Natural killer cell (primary cell): ENCODE data around the gene RPS6KA4. TPM values are rescaled to one million over a fixed set of nuclear protein-coding genes. Genes with fewer than 3 reads are reported as not detected.

Experiments used
- ATAC-seq, 3 donors: fragments of 150-1000 bp in 2 of 3; fragments of 200-7000 bp in 1 of 3; cut with Tn5 transposase; 1 replicate in 1 of 3; 2 replicates in 2 of 3; pipeline ENCODE4 v1.10.0; 2021; ENCODE audit warnings: mild to moderate bottlenecking in 2 of 3, moderate library complexity in 2 of 3
- DNase-seq, 2 donors: peaks; one replicate each; pipeline versions ENCODE4 v3.0.0 to v3.0.0-alpha.2; 2013 to 2021; ENCODE audit warnings: mixed read lengths in 1 of 2
- H3K27ac ChIP-seq: one replicate; pipeline ENCODE4 v1.5.1; 2013; ENCODE audit warnings: mild to moderate bottlenecking, low read length
- H3K27me3 ChIP-seq: one replicate; pipeline ENCODE4 v1.6.1; 2013; ENCODE audit warnings: low read length; ENCODE audit not compliant: control insufficient read depth, insufficient read depth
- H3K36me3 ChIP-seq: one replicate; pipeline ENCODE4 v1.6.1; 2013; ENCODE audit warnings: low read length; ENCODE audit not compliant: control insufficient read depth, insufficient read depth
- H3K4me1 ChIP-seq: one replicate; pipeline ENCODE4 v1.6.1; 2013; ENCODE audit warnings: low read length; ENCODE audit not compliant: control insufficient read depth, insufficient read depth
- H3K4me3 ChIP-seq: one replicate; pipeline ENCODE4 v1.5.1; 2013; ENCODE audit warnings: low read length
- H3K9me3 ChIP-seq: one replicate; pipeline ENCODE4 v1.6.1; 2013; ENCODE audit warnings: low read length; ENCODE audit not compliant: control insufficient read depth, insufficient read depth
- H3K27ac Mint-ChIP-seq, 2 donors: one replicate each; pipeline ENCODE4 v1.8.0; 2022; ENCODE audit warnings: mild to moderate bottlenecking in 2 of 2, mixed read lengths in 2 of 2, moderate library complexity in 1 of 2
- H3K27me3 Mint-ChIP-seq, 2 donors: one replicate each; pipeline ENCODE4 v1.8.0; 2022; ENCODE audit warnings: low read depth in 2 of 2, mixed read lengths in 2 of 2
- H3K36me3 Mint-ChIP-seq: one replicate; pipeline ENCODE4 v1.8.0; 2022; ENCODE audit warnings: mixed read lengths
- H3K4me1 Mint-ChIP-seq, 2 donors: one replicate each; pipeline ENCODE4 v1.8.0; 2022; ENCODE audit warnings: mixed read lengths in 2 of 2
- H3K4me3 Mint-ChIP-seq: one replicate; pipeline ENCODE4 v1.8.0; 2022; ENCODE audit warnings: mild to moderate bottlenecking, moderate library complexity, mixed read lengths
- H3K9me3 Mint-ChIP-seq, 2 donors: one replicate each; pipeline ENCODE4 v1.8.0; 2022; ENCODE audit warnings: mixed read lengths in 2 of 2
- CTCF ChIP-seq: fragments of 200-600 bp; IDR thresholded peaks from one replicate; pipeline ENCODE4 v1.8.0; 2022; ENCODE audit warnings: antibody characterized with exemption
- WGBS: methylation state at CpG from one replicate; pipeline ENCODE4 v1.1.7; 2013; ENCODE audit warnings: missing lambda C conversion rate; ENCODE audit not compliant: insufficient coverage; 5-methylcytosine and 5-hydroxymethylcytosine counted together
- intact Hi-C: fragments of 100-400 bp; cut with micrococcal nuclease; formaldehyde crosslinking; loops from one replicate; pipeline ENCODE4 v1.14.2; 2022
- total RNA-seq, 4 donors: library from RNA; stranded (reverse); fragments of 120-200 nt in 1 of 4; gene quantifications; one replicate each; pipeline versions ENCODE4 v1.2.3 to v1.2.4, GENCODE V29; 2013 to 2022

Gene RPS6KA4
- total RNA-seq, 3 donors from 2014 or later (not counting 1 experiment from before 2014, with no cell fraction given), result 27.6 to 36.0 (median 34.4) TPM

- peak; percentile 11 for TF ChIP-seq CTCF
- peak; percentile 66 to 79 (median 67) for ATAC-seq
- intact Hi-C loops, result loop anchor here (2.0 to 5.0 kb wide), 3 partner anchors 35 to 135 kb away; partner anchors contain the start of genes ESRRA and FERMT3
- no peaks in the 10 kb centered on the region for H3K27me3 Mint-ChIP-seq
- peak; percentile 91 for DNase-seq
- Histone ChIP-seq H3K4me3 (no peak overlapping the region), H3K4me1 (peaks cover 48% of the 10 kb centered on the region), H3K36me3 (peaks cover 50% of the 10 kb centered on the region), H3K27me3 (no peaks in the 10 kb centered on the region), H3K9me3 (no peaks in the 10 kb centered on the region), H3K27ac (no peak overlapping the region)
- H3K4me3 Mint-ChIP-seq, result peak overlapping the region; percentile 95
- WGBS, result 45% methylated on average over 55 of the region's 55 CpGs
- H3K36me3 Mint-ChIP-seq, result no peaks in the 10 kb centered on the region
- peak overlapping the region; percentile 96 to 98 for H3K27ac Mint-ChIP-seq
- H3K4me1 Mint-ChIP-seq, result peaks cover 33 to 61% of the 10 kb centered on the region in 2 donors
- no peaks in the 10 kb centered on the region for H3K9me3 Mint-ChIP-seq
Observed at GRCh38 chr11:64341851-64342791, 16.8 kb upstream of the RPS6KA4 start.

- 84% methylated on average over 28 of the region's 29 CpGs for WGBS
- Histone ChIP-seq H3K4me3 (no peak overlapping the region), H3K27ac (no peak overlapping the region), H3K9me3 (no peaks in the 10 kb centered on the region), H3K36me3 (peaks cover 49% of the 10 kb centered on the region), H3K27me3 (no peaks in the 10 kb centered on the region), H3K4me1 (peaks cover 48% of the 10 kb centered on the region)
- Mint-ChIP-seq H3K36me3 (no peaks in the 10 kb centered on the region), H3K27ac (peak overlapping the region in 1 of 2 donors; percentile 98), H3K27me3 (no peaks in the 10 kb centered on the region), H3K4me1 (peaks cover 28 to 63% of the 10 kb centered on the region in 2 donors), H3K4me3 (no peak overlapping the region), H3K9me3 (no peaks in the 10 kb centered on the region)
- DNase-seq (peak in 1 of 2 donors; percentile 14), ATAC-seq (peak in 1 of 3 donors; percentile 2)
- intact Hi-C loops, result loop anchor here (5.0 kb wide), 2 partner anchors 36 to 136 kb away; partner anchors contain the start of genes ESRRA and FERMT3
- no peak for TF ChIP-seq CTCF
Observed at GRCh38 chr11:64342869-64343745, 15.9 kb upstream of the RPS6KA4 start.

GRCh38 chr11:64343767-64344559 lies 15.0 kb upstream of the RPS6KA4 start:
- H3K27ac ChIP-seq, result no peak overlapping the region
- DNase-seq, result peak in 1 of 2 donors; percentile 29
- H3K36me3 Mint-ChIP-seq, result no peaks in the 10 kb centered on the region
- TF ChIP-seq CTCF, result no peak
- peaks cover 26 to 59% of the 10 kb centered on the region in 2 donors for H3K4me1 Mint-ChIP-seq
- H3K36me3 ChIP-seq, result peaks cover 49% of the 10 kb centered on the region
- intact Hi-C loops, result loop anchor here (5.0 kb wide), 2 partner anchors 37 to 137 kb away; partner anchors contain the start of genes ESRRA and FERMT3
- H3K4me3 ChIP-seq, result no peak overlapping the region
- peaks cover 45% of the 10 kb centered on the region for H3K4me1 ChIP-seq
- H3K27ac Mint-ChIP-seq, result no peak overlapping the region
- WGBS, result 95% methylated on average over 18 of the region's 18 CpGs
- H3K9me3 Mint-ChIP-seq, result no peaks in the 10 kb centered on the region
- no peaks in the 10 kb centered on the region for H3K27me3 Mint-ChIP-seq
- ATAC-seq, result no peak
- no peaks in the 10 kb centered on the region for H3K27me3 ChIP-seq
- no peaks in the 10 kb centered on the region for H3K9me3 ChIP-seq
- H3K4me3 Mint-ChIP-seq, result no peak overlapping the region
